ENCODE data around the gene CGREF1.

CGREF1 gene

GRCh38 chr2:27065128-27065527 lies 53.8 kb downstream of the CGREF1 start:
- no peak for DNase-seq (ENCODE audit: low spot score)
- TF ChIP-seq, protein P1, sequence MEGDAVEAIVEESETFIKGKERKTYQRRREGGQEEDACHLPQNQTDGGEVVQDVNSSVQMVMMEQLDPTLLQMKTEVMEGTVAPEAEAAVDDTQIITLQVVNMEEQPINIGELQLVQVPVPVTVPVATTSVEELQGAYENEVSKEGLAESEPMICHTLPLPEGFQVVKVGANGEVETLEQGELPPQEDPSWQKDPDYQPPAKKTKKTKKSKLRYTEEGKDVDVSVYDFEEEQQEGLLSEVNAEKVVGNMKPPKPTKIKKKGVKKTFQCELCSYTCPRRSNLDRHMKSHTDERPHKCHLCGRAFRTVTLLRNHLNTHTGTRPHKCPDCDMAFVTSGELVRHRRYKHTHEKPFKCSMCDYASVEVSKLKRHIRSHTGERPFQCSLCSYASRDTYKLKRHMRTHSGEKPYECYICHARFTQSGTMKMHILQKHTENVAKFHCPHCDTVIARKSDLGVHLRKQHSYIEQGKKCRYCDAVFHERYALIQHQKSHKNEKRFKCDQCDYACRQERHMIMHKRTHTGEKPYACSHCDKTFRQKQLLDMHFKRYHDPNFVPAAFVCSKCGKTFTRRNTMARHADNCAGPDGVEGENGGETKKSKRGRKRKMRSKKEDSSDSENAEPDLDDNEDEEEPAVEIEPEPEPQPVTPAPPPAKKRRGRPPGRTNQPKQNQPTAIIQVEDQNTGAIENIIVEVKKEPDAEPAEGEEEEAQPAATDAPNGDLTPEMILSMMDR (IDR thresholded peaks at IDR 0.05; ENCODE audit: extremely low read depth, insufficient read depth, missing control alignments), result no peak
- in situ Hi-C loops (cut with MboI; ENCODE audit: low pct_unique_long_range_greater_than_20kb, low sequenced_read_pairs, unreplicated experiment), result no loop called here

GRCh38 chr2:27060323-27060722 lies 58.6 kb downstream of the CGREF1 start:
- no peak for DNase-seq (ENCODE audit: low spot score)
- in situ Hi-C loops (cut with MboI; ENCODE audit: low pct_unique_long_range_greater_than_20kb, low sequenced_read_pairs, unreplicated experiment), result no loop called here
- TF ChIP-seq, protein P1 (IDR thresholded peaks at IDR 0.05; ENCODE audit: extremely low read depth, insufficient read depth, missing control alignments), result no peak

GRCh38 chr2:27059141-27059820 lies 59.6 kb downstream of the CGREF1 start:
- DNase-seq (ENCODE audit: low spot score), result no peak
- in situ Hi-C loops (cut with MboI; ENCODE audit: low pct_unique_long_range_greater_than_20kb, low sequenced_read_pairs, unreplicated experiment), result no loop called here
- TF ChIP-seq, protein P1 (IDR thresholded peaks at IDR 0.05; ENCODE audit: extremely low read depth, insufficient read depth, missing control alignments), result no peak

GRCh38 chr2:27058210-27058609 lies 60.7 kb downstream of the CGREF1 start:
- no peak for DNase-seq (ENCODE audit: low spot score)
- TF ChIP-seq, protein P1 (IDR thresholded peaks at IDR 0.05; ENCODE audit: extremely low read depth, insufficient read depth, missing control alignments), result no peak
- in situ Hi-C loops (cut with MboI; ENCODE audit: low pct_unique_long_range_greater_than_20kb, low sequenced_read_pairs, unreplicated experiment), result no loop called here

DNA sequence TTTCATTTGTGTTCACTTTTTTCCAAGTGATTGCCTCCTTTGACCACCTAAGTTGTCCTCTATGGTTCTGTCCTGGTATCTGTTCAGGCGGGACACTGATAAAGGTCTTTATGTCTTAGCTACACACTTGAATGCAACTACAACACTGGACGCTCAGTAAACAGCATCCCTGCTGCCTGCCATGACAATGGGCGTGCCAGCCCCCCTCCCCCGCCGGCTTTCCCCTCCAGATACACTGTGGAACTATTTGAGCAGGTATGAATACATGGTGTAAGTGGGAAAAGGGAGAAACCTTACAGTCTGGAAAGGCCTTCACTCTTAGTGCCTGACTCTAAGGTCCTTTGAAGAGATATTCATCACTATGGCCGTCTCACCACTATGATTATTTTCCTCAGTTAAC lies 61.7 kb downstream of the CGREF1 start:
- in situ Hi-C loops (cut with MboI; ENCODE audit: low pct_unique_long_range_greater_than_20kb, low sequenced_read_pairs, unreplicated experiment), result no loop called here
- TF ChIP-seq, protein P1 (IDR thresholded peaks at IDR 0.05; ENCODE audit: extremely low read depth, insufficient read depth, missing control alignments), result no peak
- DNase-seq (ENCODE audit: low spot score), result no peak

DNA sequence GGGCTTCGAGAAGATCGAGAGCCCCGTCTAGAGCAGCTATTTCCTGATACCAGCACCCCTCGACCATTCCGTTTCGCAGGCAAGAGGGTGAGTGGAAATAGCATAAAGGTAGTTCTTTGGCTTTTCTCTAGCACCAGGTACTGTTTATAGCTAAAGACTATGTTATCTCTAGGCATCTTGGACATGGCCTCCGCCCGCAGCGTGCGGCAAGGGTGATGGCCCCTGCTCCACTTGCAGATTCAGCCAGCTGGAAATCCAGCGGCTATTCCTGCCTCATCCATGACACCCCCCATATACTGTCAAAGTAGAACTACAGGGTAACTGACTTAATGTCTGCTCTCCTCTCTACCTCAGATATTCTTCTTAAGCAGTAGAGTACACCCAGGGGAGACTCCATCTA lies 64.2 kb downstream of the CGREF1 start:
- in situ Hi-C loops (cut with MboI; ENCODE audit: low pct_unique_long_range_greater_than_20kb, low sequenced_read_pairs, unreplicated experiment), result no loop called here
- TF ChIP-seq, protein P1 (IDR thresholded peaks at IDR 0.05; ENCODE audit: extremely low read depth, insufficient read depth, missing control alignments), result no peak
- DNase-seq (ENCODE audit: low spot score), result no peak
